ENCODE results near the gene ITPRIP.

The ITPRIP gene

GRCh38 chr10:104304927-104305326 is 33.3 kb downstream of the ITPRIP start:
- no peak overlapping the region for H3K9ac ChIP-seq (ENCODE audit: low read length)
- no peak for TF ChIP-seq EZH2 (IDR thresholded peaks at IDR 0.05; ENCODE audit: borderline replicate concordance, low read length)
- TF ChIP-seq, protein P1, sequence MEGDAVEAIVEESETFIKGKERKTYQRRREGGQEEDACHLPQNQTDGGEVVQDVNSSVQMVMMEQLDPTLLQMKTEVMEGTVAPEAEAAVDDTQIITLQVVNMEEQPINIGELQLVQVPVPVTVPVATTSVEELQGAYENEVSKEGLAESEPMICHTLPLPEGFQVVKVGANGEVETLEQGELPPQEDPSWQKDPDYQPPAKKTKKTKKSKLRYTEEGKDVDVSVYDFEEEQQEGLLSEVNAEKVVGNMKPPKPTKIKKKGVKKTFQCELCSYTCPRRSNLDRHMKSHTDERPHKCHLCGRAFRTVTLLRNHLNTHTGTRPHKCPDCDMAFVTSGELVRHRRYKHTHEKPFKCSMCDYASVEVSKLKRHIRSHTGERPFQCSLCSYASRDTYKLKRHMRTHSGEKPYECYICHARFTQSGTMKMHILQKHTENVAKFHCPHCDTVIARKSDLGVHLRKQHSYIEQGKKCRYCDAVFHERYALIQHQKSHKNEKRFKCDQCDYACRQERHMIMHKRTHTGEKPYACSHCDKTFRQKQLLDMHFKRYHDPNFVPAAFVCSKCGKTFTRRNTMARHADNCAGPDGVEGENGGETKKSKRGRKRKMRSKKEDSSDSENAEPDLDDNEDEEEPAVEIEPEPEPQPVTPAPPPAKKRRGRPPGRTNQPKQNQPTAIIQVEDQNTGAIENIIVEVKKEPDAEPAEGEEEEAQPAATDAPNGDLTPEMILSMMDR (IDR thresholded peaks at IDR 0.05; ENCODE audit: low read length) = no peak
- H3F3A ChIP-seq (ENCODE audit: insufficient read depth, low read length) = no peaks in the 10 kb centered on the region
- H3K79me2 ChIP-seq (ENCODE audit: insufficient read depth, low read length) = no peaks in the 10 kb centered on the region
- H3K9me3 ChIP-seq (ENCODE audit: low read length) = no peaks in the 10 kb centered on the region
- H3K9me2 ChIP-seq (ENCODE audit: low read depth, low read length) = no peaks in the 10 kb centered on the region
- H3K4me3 ChIP-seq (ENCODE audit: low read depth, low read length, poor library complexity, severe bottlenecking) = no peak overlapping the region
- H3K4me2 ChIP-seq (ENCODE audit: low read length) = no peak overlapping the region
- no peak overlapping the region for H2AFZ ChIP-seq (ENCODE audit: low read length)
- no peak overlapping the region for H3K27ac ChIP-seq (ENCODE audit: low read depth, low read length, poor library complexity, severe bottlenecking)
- no peaks in the 10 kb centered on the region; the same call in 1 of the 2 replicates for H3K36me3 ChIP-seq (ENCODE audit: insufficient read depth, low read length)
- no peaks in the 10 kb centered on the region for H3K27me3 ChIP-seq (ENCODE audit: insufficient read depth, low read length)
- H4K20me1 ChIP-seq (ENCODE audit: insufficient read depth, low read length) = no peaks in the 10 kb centered on the region
- no peaks in the 10 kb centered on the region for H3K4me1 ChIP-seq (ENCODE audit: insufficient read depth, low read length, severe bottlenecking)

GRCh38 chr10:104304356-104304745 is 33.9 kb downstream of the ITPRIP start:
- Histone ChIP-seq H3K79me2 (ENCODE audit: insufficient read depth, low read length) (no peaks in the 10 kb centered on the region), H3K4me1 (ENCODE audit: insufficient read depth, low read length, severe bottlenecking) (no peaks in the 10 kb centered on the region), H3K27ac (ENCODE audit: low read depth, low read length, poor library complexity, severe bottlenecking) (no peak overlapping the region), H3K9me2 (ENCODE audit: low read depth, low read length) (no peaks in the 10 kb centered on the region), H4K20me1 (ENCODE audit: insufficient read depth, low read length) (no peaks in the 10 kb centered on the region), H3K4me2 (ENCODE audit: low read length) (no peak overlapping the region), H3K27me3 (ENCODE audit: insufficient read depth, low read length) (no peaks in the 10 kb centered on the region), H3K9me3 (ENCODE audit: low read length) (no peaks in the 10 kb centered on the region), H3F3A (ENCODE audit: insufficient read depth, low read length) (no peaks in the 10 kb centered on the region), H3K4me3 (ENCODE audit: low read depth, low read length, poor library complexity, severe bottlenecking) (no peak overlapping the region), H2AFZ (ENCODE audit: low read length) (no peak overlapping the region), H3K9ac (ENCODE audit: low read length) (no peak overlapping the region), H3K36me3 (ENCODE audit: insufficient read depth, low read length) (no peaks in the 10 kb centered on the region; the same call in 1 of the 2 replicates)
- TF ChIP-seq, protein P1 (IDR thresholded peaks at IDR 0.05; ENCODE audit: low read length) = no peak
- TF ChIP-seq EZH2 (IDR thresholded peaks at IDR 0.05; ENCODE audit: borderline replicate concordance, low read length) = no peak

GRCh38 chr10:104303594-104304355 is 34.5 kb downstream of the ITPRIP start:
- Histone ChIP-seq H2AFZ (ENCODE audit: low read length) (no peak overlapping the region), H3F3A (ENCODE audit: insufficient read depth, low read length) (no peaks in the 10 kb centered on the region), H3K27me3 (ENCODE audit: insufficient read depth, low read length) (no peaks in the 10 kb centered on the region), H3K79me2 (ENCODE audit: insufficient read depth, low read length) (no peaks in the 10 kb centered on the region), H3K27ac (ENCODE audit: low read depth, low read length, poor library complexity, severe bottlenecking) (no peak overlapping the region), H3K9me3 (ENCODE audit: low read length) (no peaks in the 10 kb centered on the region), H3K9ac (ENCODE audit: low read length) (no peak overlapping the region), H3K36me3 (ENCODE audit: insufficient read depth, low read length) (no peaks in the 10 kb centered on the region; the same call in 1 of the 2 replicates), H3K4me1 (ENCODE audit: insufficient read depth, low read length, severe bottlenecking) (no peaks in the 10 kb centered on the region), H3K4me3 (ENCODE audit: low read depth, low read length, poor library complexity, severe bottlenecking) (no peak overlapping the region), H3K9me2 (ENCODE audit: low read depth, low read length) (no peaks in the 10 kb centered on the region), H3K4me2 (ENCODE audit: low read length) (no peak overlapping the region), H4K20me1 (ENCODE audit: insufficient read depth, low read length) (no peaks in the 10 kb centered on the region)
- TF ChIP-seq, protein P1 (IDR thresholded peaks at IDR 0.05; ENCODE audit: low read length) = no peak
- no peak for TF ChIP-seq EZH2 (IDR thresholded peaks at IDR 0.05; ENCODE audit: borderline replicate concordance, low read length)

Measured in OCI-LY1 (cell line).